GM19467 (cell line): Measurements from ENCODE around the gene PRKAR1A.

Experiments used
- ATAC-seq: cut with Tn5 transposase; IDR thresholded peaks from one replicate; pipeline ENCODE4 v1.9.1; 2021; ENCODE audit warnings: mild to moderate bottlenecking, moderate library complexity; ENCODE audit not compliant: unreplicated experiment

Gene PRKAR1A

GRCh38 chr17:68541816-68542215, 29.6 kb downstream of the PRKAR1A start:
- no peak for ATAC-seq

DNA sequence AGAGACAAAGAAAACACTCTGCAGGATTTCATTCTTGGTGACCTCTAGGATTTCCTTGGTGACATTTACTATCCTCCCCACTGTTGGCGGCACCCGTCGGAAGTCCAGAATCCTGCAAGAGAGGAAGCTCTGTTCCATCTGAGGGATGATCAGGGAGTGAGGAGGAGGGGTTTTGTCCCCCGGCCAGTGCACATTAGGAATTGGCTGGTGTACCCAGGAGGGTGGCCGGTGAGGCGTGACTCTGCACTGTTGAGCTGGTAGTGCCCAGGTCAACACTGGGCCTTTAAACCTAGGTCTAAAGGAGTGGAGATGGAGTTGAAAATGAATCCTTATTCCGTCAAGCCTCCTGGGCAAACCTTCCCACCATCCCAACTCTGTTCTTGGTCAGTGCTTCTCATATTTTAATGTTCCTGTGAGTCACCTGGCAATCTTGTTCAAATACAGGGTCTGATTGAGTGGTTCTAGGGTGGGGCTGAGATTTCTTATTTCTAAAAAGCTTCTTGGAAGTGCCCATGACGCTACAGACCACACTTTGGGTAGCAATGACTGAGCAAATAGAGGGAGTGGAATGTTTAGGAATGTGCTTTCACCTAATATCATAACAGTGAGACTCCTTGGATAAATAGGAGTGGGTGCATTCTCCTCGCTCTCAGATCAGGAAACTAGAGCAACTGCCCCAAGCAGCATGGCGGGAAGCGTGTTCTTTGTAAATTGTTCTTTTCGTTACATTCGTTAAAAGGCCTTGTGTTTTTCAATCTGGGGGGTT, 30.7 kb downstream of the PRKAR1A start:
- no peak for ATAC-seq

- no peak for ATAC-seq
These were observed 32.1 kb downstream of the PRKAR1A start for GRCh38 chr17:68544111-68544915.

- no peak for ATAC-seq
These were observed 44.3 kb downstream of the PRKAR1A start for GRCh38 chr17:68556551-68556950.

GRCh38 chr17:68559316-68559715, 47.1 kb downstream of the PRKAR1A start:
- ATAC-seq, result no peak

DNA sequence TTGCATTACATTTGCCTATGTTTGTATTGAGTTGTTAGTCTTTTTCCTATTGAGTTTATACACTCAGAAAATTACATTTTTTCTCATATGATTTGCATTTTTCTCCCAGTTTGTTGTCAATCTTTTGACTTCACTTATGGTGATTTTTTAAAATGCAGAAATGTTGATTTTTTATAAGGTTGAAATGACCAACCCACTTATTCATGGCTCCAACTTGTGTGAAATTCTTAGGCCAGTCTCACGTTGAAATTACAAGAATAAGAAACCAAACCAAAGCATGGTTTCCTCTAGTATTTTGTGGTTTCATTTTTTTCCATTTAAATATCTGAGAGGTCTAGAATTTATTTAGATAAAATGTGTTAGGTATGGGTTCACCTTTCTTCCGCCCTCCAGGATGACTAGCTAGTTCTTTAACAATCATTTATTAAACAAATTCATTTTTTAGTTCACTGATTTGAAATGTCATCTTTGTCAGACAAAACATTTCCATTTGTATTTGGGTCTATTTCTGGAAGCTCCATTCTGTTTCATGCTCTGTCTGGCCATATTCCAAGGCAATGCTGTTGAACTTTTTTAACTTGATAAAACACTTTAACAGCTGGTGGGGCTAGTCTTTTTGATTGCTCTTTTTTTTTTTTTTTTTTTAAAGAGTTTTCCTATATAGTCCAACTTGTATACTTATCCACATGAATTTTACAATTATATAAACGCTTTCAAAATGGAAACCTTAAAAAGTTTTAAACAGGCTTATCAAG, 48.9 kb downstream of the PRKAR1A start:
- ATAC-seq, result no peak

DNA sequence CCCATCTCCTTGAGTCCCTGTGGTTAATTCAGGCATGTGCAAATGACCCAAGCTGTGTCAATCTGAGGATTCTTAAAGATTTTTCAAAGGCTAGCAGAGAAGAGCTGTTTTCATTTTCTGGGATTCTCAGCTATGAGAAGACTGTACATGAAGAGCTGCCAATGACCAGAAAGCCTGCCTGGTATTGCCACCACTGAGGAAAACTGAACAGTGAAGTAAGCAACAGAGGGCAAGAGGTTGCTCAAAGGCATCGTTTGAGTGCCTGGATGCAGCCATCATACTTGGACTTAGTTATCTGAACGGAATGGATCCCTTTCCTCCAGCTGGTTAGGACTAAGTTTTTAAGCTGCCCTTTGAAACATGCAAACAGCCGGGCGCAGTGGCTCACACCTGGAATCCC, 50.5 kb downstream of the PRKAR1A start:
- no peak for ATAC-seq

DNA sequence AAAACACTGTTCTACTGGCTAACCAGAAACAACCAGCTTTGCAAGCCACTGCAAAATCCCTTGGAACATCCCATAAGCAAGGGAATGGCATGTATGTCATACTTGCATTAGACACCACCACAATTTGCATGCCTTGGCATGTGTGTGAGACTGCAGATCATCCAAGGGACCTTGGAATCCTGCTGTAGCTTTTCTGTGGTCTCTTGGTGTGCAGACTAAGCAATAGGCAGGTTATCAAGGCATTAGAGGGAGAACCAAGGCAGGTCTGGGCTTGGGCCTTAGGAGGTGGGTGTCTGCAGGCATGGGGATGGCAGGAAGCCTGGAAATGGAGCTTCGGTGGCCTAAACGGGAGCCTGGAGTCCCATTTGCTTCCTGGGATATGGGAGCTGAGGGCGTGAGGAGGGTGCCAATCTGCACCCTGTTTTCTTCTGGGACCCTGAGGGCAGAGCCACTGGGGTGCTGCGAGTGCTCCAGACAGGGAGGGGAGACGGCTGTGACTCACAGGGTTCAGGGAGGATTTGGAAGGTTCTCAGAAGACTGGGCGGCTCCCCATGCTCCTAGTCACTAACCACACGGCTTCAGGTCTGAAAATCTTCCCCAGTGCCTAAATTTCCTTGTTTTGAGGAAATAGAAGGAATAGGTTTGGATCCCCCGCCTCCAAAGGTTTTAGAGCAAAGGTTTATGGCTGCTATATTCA, 52.3 kb downstream of the PRKAR1A start:
- no peak for ATAC-seq

DNA sequence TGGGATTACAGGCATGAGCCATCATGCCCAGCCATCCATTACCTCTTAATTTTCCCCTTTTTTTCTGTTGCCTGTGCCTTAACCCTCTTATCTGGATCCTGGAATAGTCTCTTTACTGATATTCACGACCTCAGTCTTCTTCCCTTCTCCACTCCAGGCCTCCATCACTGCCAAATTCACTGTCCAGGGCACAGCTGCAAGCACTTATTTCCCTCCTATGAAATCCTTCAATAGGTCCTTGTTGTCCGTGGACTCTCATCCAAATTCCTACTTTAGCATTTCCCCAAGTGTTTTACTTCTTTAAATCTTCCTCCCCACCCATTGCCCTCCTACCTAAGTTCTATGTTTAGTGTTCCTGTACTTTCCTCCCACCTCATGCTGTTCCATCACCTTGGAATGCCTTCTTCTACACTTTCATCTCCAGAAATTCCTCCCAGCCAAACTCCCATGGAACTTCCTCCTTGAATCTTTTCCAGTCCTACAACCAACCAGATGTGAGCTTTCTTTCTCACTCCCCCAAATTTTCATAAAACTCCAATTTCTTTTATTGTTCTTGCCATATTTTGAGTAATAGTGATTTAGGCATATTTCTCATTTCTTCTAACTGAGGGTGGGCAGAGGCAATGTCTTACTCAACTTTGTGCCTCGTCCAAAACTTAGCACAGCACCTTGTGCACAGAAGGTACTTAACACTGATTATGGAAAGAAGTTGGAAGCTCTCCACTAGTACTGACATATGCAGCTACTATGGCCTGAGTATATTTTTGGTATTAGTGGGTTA, 53.6 kb downstream of the PRKAR1A start:
- no peak for ATAC-seq

- ATAC-seq, result no peak
These were observed 54.2 kb downstream of the PRKAR1A start for GRCh38 chr17:68566442-68566738.

GRCh38 chr17:68567035-68567434, 54.8 kb downstream of the PRKAR1A start:
- no peak for ATAC-seq

DNA sequence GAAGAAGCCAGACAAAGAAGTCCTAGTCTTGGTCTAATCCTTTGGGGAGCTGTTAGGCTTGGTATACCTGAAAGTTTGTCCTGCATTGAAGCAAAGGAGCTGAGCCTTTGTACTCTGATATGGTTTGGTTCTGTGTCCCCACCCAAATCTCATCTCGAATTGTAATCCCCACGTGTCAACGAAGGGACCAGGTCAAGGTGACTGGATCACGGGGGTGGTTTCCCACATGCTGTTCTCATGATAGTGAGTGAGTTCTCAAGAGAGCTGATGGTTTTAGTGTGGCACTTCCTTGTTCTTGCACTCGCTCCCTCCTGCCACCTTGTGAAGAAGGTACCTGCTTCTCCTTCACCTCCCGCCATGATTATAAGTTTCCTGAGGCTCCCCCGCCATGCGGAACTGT, 55.4 kb downstream of the PRKAR1A start:
- ATAC-seq, result no peak

DNA sequence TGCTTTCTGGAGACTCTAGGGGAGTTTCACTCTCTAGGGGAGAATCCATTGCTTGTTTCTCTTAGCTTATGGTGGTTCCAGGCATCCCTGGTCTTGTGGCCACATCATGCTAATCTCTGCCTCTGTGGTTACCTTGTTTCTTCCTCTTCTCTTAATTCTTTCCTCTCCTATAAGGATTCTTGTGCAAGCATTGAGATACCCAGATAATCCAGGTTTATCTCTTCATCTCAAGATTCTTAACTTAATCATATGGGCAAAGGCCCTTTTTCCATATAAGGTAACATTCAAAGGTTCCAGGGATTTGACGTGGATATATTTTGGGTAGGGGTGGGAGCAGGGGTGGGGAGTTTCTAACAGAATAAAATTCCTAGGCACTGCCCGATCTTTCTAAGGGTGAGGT, 56.4 kb downstream of the PRKAR1A start:
- ATAC-seq, result no peak

DNA sequence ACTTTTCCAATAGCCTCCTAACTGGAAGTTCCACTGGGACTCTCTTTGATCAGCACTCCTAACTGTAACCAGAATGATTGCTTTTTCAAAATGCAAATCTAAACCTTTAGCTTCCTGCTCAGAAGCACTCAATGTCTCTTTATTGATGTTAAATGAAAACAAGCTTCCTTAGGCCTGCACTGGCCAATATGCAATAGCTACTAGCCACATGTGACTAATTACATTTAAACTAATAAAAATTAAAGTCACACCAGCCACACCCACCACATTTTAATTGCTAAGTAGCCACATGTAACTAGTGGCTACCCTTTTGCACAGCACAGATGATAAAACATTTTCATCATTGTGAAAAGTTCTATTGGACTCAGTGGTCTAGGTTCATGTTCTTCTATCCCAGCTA, 57.1 kb downstream of the PRKAR1A start:
- no peak for ATAC-seq

GRCh38 chr17:68570526-68570925, 58.3 kb downstream of the PRKAR1A start:
- no peak for ATAC-seq

- ATAC-seq, result no peak
These were observed 60.1 kb downstream of the PRKAR1A start for GRCh38 chr17:68572138-68572842.

- ATAC-seq, result no peak
These were observed 61.1 kb downstream of the PRKAR1A start for GRCh38 chr17:68573338-68573737.

DNA sequence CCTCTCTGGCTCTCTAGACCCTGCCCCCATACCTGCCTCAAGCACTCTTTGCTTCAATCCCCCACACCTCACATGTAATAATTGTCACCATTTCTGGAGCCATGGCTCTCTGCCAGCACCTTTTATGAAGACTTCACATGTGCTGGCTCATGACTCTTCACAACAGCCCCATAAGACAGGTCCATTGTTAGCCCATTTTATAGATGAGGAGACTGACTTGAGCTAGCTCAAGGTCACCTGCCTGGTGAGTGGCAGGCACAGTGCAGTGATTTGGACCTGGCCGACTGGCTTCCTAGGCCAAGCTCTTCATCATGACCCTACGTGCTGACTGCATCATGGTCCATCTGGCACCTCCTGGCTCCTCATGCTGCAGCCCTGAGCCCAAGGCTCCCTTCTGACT, 63.9 kb downstream of the PRKAR1A start:
- ATAC-seq, result no peak

- no peak for ATAC-seq
These were observed 64.7 kb downstream of the PRKAR1A start for GRCh38 chr17:68576811-68577496.
